Mesendoderm (in vitro differentiated cells): ENCODE measurements around the gene U2AF1L4.

ENCODE experiments used
- DNase-seq: peaks from one replicate; pipeline ENCODE4 v3.0.0; 2013
- H2AK5ac ChIP-seq: 2 replicates; pipeline ENCODE4 v1.6.1; 2013; ENCODE audit warnings: low read length, inconsistent platforms
- H2BK120ac ChIP-seq: 2 replicates; pipeline ENCODE4 v1.6.1; 2013; ENCODE audit warnings: low read depth, mild to moderate bottlenecking, low read length, moderate library complexity, mixed read lengths
- H2BK15ac ChIP-seq: replicated peaks from 2 replicates; pipeline ENCODE4 v1.6.1; 2013; ENCODE audit warnings: low read depth, mild to moderate bottlenecking, moderate library complexity
- H2BK5ac ChIP-seq: 2 replicates; pipeline ENCODE4 v1.6.1; 2013; ENCODE audit warnings: low read length, inconsistent platforms
- H3K18ac ChIP-seq: 2 replicates; pipeline ENCODE4 v1.6.1; 2013; ENCODE audit warnings: mild to moderate bottlenecking, low read length, mixed read lengths
- H3K23ac ChIP-seq: one replicate; pipeline ENCODE4 v1.6.1; 2013; ENCODE audit warnings: low read length
- H3K27ac ChIP-seq: 2 replicates; pipeline ENCODE4 v1.5.1; 2013; ENCODE audit warnings: low read depth, mild to moderate bottlenecking, inconsistent platforms, low read length, moderate library complexity
- H3K27me3 ChIP-seq: 2 replicates; pipeline ENCODE4 v1.6.1; 2013; ENCODE audit warnings: low read length, control low read depth, mild to moderate bottlenecking, inconsistent platforms; ENCODE audit not compliant: insufficient read depth, poor library complexity
- H3K36me3 ChIP-seq: 2 replicates; pipeline ENCODE4 v1.6.1; 2013; ENCODE audit warnings: low read length, inconsistent platforms; ENCODE audit not compliant: control insufficient read depth, insufficient read depth
- H3K4ac ChIP-seq: one replicate; pipeline ENCODE4 v1.6.1; 2013; ENCODE audit warnings: low read depth, mild to moderate bottlenecking, low read length, moderate library complexity
- H3K4me1 ChIP-seq: 2 replicates; pipeline ENCODE4 v1.6.1; 2013; ENCODE audit warnings: low read depth, low read length, inconsistent platforms; ENCODE audit not compliant: control insufficient read depth
- H3K4me2 ChIP-seq: 2 replicates; pipeline ENCODE4 v1.6.1; 2013; ENCODE audit warnings: low read length
- H3K4me3 ChIP-seq: 2 replicates; pipeline ENCODE4 v1.5.1; 2013; ENCODE audit warnings: mild to moderate bottlenecking, low read length
- H3K56ac ChIP-seq: one replicate; pipeline ENCODE4 v1.6.1; 2013; ENCODE audit warnings: low read length
- H3K79me1 ChIP-seq: 2 replicates; pipeline ENCODE4 v1.6.1; 2013; ENCODE audit warnings: low read length, inconsistent platforms
- H3K79me2 ChIP-seq: 2 replicates; pipeline ENCODE4 v1.6.1; 2013; ENCODE audit warnings: mild to moderate bottlenecking, low read length; ENCODE audit not compliant: control insufficient read depth, insufficient read depth
- H3K9ac ChIP-seq: 2 replicates; pipeline ENCODE4 v1.6.1; 2013; ENCODE audit warnings: low read length, inconsistent platforms
- H4K5ac ChIP-seq: one replicate; pipeline ENCODE4 v1.6.1; 2013; ENCODE audit warnings: low read length
- H4K8ac ChIP-seq: one replicate; pipeline ENCODE4 v1.6.1; 2013; ENCODE audit warnings: low read depth, mild to moderate bottlenecking, control low read depth, low read length, moderate library complexity
- WGBS: extraction: QIAGEN DNeasy Blood & Tissue Kit; methylation state at CpG from one replicate; pipeline ENCODE4 v1.1.7; 2013; ENCODE audit warnings: low lambda C conversion rate, missing lambda C conversion rate; ENCODE audit not compliant: insufficient coverage; ENCODE audit errors: extremely low coverage; 5-methylcytosine and 5-hydroxymethylcytosine counted together

Gene U2AF1L4

DNA sequence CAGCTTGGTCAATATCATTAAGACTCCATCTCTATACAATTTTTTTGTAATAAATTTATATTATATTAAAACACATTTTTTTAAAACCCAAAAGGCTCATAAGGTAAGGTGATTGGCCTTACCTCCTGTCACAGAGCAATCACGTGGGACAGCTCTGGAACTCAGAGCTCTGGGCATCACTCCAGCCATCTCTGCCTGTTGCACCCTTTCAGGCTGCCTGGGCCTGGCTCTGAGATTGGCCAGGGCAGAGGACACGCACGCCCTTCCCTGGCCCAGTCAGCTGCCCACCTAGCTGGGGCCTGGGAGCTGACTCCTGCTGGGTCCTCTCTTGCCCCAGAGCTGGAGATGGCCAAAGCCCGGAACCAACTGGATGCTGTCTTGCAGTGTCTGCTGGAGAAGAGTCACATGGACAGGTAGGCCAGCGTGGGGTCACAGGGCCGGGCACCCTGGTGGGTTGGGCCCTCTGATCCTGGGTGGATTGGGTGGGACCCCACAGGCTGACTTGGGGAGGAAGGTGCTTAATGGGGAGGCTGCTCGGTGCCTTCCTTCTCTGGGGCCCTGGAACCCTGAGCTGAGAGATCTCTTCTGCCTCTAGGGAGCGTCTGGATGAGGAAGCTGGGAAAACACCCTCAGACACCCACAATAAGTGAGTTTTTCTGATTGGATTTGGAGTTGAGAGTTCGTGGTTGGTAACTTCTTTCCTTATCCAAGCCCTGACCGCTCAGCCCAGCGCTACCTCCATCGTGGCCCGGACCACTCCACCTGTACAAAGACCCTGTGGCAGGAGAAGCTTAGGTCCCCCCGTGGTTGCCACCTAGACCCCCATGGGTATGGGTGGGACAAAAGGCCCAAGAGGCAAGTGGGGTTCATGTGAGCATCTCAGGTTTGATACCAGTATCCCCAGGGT is 6.9 kb upstream of the U2AF1L4 start:
- Histone ChIP-seq H3K4ac (no peak overlapping the region), H3K27me3 (no peaks in the 10 kb centered on the region), H3K56ac (no peak overlapping the region), H3K36me3 (no peaks in the 10 kb centered on the region), H2BK5ac (no peak overlapping the region), H3K23ac (no peak overlapping the region), H3K9ac (no peak overlapping the region), H3K79me1 (no peaks in the 10 kb centered on the region), H4K5ac (no peak overlapping the region), H3K4me1 (no peaks in the 10 kb centered on the region), H3K4me3 (no peak overlapping the region), H3K4me2 (no peak overlapping the region), H3K18ac (no peak overlapping the region), H3K27ac (no peak overlapping the region), H3K79me2 (no peaks in the 10 kb centered on the region), H2BK120ac (no peak overlapping the region), H2AK5ac (no peak overlapping the region), H2BK15ac (no peak overlapping the region), H4K8ac (no peak overlapping the region)
- WGBS: no CpG with 5 or more reads among the region's 14 CpGs
- no peak for DNase-seq

DNA sequence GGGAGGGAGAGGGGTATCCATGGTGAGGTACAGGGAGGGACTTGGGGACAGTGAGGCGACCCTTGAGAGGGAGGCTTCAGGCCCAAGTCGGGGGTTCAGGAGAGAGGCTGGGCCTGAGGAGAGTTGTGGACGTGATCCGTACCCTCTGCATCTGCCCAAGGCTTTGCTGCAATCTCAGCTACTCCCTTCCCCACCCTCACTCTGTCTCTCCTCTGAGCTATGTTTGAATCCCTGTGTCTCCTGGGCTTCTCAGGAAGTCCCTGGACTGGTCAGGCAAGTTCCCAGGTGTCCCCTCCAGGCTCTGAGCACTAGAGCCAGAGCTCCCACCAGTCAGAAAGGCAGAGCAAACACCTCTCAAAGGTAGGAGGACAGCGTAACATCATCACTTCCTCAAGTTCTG is 4.9 kb upstream of the U2AF1L4 start:
- no peak overlapping the region for H3K4me2 ChIP-seq
- no peak overlapping the region for H3K18ac ChIP-seq
- no peak overlapping the region for H4K8ac ChIP-seq
- no peak overlapping the region for H3K27ac ChIP-seq
- H2AK5ac ChIP-seq: no peak overlapping the region
- WGBS: no CpG with 5 or more reads among the region's 5 CpGs
- H3K79me2 ChIP-seq: no peaks in the 10 kb centered on the region
- H3K27me3 ChIP-seq: no peaks in the 10 kb centered on the region
- H3K4ac ChIP-seq: no peak overlapping the region
- no peak overlapping the region for H4K5ac ChIP-seq
- H3K79me1 ChIP-seq: no peaks in the 10 kb centered on the region
- no peak overlapping the region for H2BK120ac ChIP-seq
- no peaks in the 10 kb centered on the region for H3K36me3 ChIP-seq
- no peak overlapping the region for H3K56ac ChIP-seq
- no peak overlapping the region for H3K23ac ChIP-seq
- no peak overlapping the region for H3K4me3 ChIP-seq
- H3K9ac ChIP-seq: no peak overlapping the region
- no peaks in the 10 kb centered on the region for H3K4me1 ChIP-seq
- no peak for DNase-seq
- no peak overlapping the region for H2BK15ac ChIP-seq
- no peak overlapping the region for H2BK5ac ChIP-seq

DNA sequence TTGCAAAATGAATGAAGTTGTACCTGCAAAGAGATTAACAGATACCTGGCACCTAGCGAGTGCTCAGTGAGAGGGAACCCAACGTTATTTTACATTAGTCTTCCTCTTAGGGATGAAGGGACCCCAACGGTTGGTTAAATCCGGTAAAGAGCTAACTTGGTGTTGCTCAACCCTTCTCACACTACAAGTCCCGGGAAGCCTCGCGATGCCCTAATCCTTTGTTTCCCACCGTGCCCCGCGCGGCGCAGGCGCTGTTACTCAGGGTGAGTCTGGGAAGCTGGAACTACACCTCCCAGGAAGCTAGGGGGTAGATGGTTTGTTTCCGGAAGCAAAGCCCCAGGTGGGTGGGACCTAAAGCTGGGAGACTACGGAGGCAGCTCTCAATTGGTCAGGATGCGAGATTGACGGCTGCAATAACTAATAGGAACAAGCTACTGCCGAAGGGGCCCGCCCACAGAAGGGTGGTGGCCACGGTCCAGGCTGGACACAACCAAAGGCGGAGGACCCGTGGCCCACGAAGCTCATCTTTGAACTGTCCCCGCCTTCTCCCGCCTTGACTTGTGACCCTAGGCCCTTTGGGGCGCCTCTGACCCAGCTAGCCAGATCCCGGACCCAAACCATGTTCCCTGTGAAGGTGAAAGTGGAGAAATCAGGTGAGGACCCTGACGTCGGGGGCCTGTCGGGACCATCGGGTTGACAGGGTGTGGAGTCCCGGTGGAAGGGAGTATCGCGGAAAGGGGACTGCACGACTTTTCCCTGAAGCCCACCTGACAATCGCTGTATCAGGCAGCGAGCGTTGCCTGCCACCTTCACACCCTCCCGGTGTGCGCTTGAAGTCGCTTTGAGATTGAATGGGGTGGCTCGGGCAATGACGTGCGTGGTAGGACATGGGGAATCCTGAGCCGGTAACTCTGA is 3.1 kb upstream of the U2AF1L4 start, which contains the start of gene LIN37:
TSS of gene LIN37 (plus strand) at position 471 of the 915 bp plus-strand sequence. CDS start at position 620, 149 bp downstream.
- Histone ChIP-seq H3K4me1 (no peaks in the 10 kb centered on the region), H4K8ac (no peak within 1 kb of the TSS), H3K27me3 (no peaks in the 10 kb centered on the region), H3K18ac (no peak within 1 kb of the TSS), H3K79me1 (no peaks in the 10 kb centered on the region), H2BK15ac (no peak within 1 kb of the TSS), H2AK5ac (no peak within 1 kb of the TSS), H4K5ac (no peak within 1 kb of the TSS), H3K9ac (peak within 1 kb of the TSS; percentile 85), H3K79me2 (no peaks in the 10 kb centered on the region), H3K56ac (peak within 1 kb of the TSS; percentile 94), H3K36me3 (no peaks in the 10 kb centered on the region), H3K23ac (no peak within 1 kb of the TSS), H3K4me3 (peak within 1 kb of the TSS; percentile 95), H3K4me2 (peak within 1 kb of the TSS; percentile 99), H2BK5ac (no peak within 1 kb of the TSS), H3K27ac (no peak within 1 kb of the TSS), H3K4ac (no peak within 1 kb of the TSS), H2BK120ac (no peak within 1 kb of the TSS)
- WGBS: no CpG with 5 or more reads among the region's 45 CpGs
- DNase-seq: peak; percentile 100

DNA sequence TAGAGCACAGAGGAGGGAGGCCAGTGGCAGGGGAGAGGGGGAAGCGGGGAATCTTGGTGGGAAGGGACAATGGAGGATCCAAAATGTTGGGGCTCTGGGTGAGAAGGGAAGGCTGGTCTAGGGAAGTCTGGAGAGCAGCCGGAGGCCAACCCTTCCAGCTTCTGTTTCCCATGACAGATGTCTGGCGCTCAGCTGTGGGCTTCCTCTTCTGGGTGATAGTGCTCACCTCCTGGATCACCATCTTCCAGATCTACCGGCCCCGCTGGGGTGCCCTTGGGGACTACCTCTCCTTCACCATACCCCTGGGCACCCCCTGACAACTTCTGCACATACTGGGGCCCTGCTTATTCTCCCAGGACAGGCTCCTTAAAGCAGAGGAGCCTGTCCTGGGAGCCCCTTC is 1.3 kb upstream of the U2AF1L4 start:
- Histone ChIP-seq H3K9ac (peak overlapping the region; percentile 90), H3K56ac (peak overlapping the region; percentile 75), H2BK5ac (no peak overlapping the region), H2BK120ac (no peak overlapping the region), H2BK15ac (no peak overlapping the region), H4K5ac (no peak overlapping the region), H3K27ac (no peak overlapping the region), H3K36me3 (no peaks in the 10 kb centered on the region), H3K4ac (no peak overlapping the region), H3K23ac (no peak overlapping the region), H3K4me1 (no peaks in the 10 kb centered on the region), H3K27me3 (no peaks in the 10 kb centered on the region), H4K8ac (no peak overlapping the region), H3K79me1 (no peaks in the 10 kb centered on the region), H2AK5ac (no peak overlapping the region), H3K4me3 (no peak overlapping the region), H3K79me2 (no peaks in the 10 kb centered on the region), H3K18ac (no peak overlapping the region), H3K4me2 (peak overlapping the region; percentile 93)
- WGBS: no CpG with 5 or more reads among the region's 5 CpGs
- DNase-seq: no peak

DNA sequence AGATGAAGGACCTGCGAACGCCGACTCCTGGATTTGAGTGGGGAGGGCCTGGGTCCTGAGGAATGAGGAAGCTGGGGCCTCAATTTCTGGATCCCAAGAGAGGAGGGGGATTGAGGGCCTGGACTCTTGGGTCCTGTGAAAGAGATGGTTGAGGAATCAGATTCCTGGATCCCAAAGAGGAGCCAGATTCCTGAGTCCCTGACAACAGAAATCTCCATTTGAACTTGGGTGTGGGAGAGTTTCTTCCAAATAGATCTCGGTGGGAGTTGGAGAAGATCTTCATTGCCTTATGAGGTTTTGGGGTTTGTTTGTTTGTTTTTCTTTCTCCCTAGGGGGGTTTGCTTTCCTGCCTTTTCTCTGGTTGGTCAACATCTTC is 857 bp upstream of the U2AF1L4 start:
- H3K36me3 ChIP-seq: no peaks in the 10 kb centered on the region
- no peak for DNase-seq
- no peak overlapping the region for H2BK5ac ChIP-seq
- peak overlapping the region; percentile 90 for H3K9ac ChIP-seq
- peak overlapping the region; percentile 26 for H3K4ac ChIP-seq
- no peaks in the 10 kb centered on the region for H3K79me2 ChIP-seq
- H2AK5ac ChIP-seq: no peak overlapping the region
- H4K5ac ChIP-seq: no peak overlapping the region
- H3K4me1 ChIP-seq: no peaks in the 10 kb centered on the region
- H3K56ac ChIP-seq: peak overlapping the region; percentile 75
- H2BK120ac ChIP-seq: no peak overlapping the region
- H3K27me3 ChIP-seq: no peaks in the 10 kb centered on the region
- no peak overlapping the region for H3K27ac ChIP-seq
- H3K23ac ChIP-seq: no peak overlapping the region
- H3K79me1 ChIP-seq: no peaks in the 10 kb centered on the region
- H4K8ac ChIP-seq: no peak overlapping the region
- H3K18ac ChIP-seq: peak overlapping the region; percentile 39
- H2BK15ac ChIP-seq: no peak overlapping the region
- H3K4me3 ChIP-seq: peak overlapping the region; percentile 58
- H3K4me2 ChIP-seq: peak overlapping the region; percentile 93
- no CpG with 5 or more reads among the region's 4 CpGs for WGBS
